Activated CD4-positive, alpha-beta T cell treated with anti-CD3 and anti-CD28 coated beads, Interleukin-2, Interleukin-4, amounts not matched to agents 100 ng/mL and 50 ng/mL, durations not matched to agents 16 hours and 8 hours (primary cell): Measurements from ENCODE around the gene HOTAIR.

Source experiments
- DNase-seq: peaks from one replicate; pipeline ENCODE4 v3.0.0-alpha.2; 2020; ENCODE audit warnings: low spot score

Gene HOTAIR

DNA sequence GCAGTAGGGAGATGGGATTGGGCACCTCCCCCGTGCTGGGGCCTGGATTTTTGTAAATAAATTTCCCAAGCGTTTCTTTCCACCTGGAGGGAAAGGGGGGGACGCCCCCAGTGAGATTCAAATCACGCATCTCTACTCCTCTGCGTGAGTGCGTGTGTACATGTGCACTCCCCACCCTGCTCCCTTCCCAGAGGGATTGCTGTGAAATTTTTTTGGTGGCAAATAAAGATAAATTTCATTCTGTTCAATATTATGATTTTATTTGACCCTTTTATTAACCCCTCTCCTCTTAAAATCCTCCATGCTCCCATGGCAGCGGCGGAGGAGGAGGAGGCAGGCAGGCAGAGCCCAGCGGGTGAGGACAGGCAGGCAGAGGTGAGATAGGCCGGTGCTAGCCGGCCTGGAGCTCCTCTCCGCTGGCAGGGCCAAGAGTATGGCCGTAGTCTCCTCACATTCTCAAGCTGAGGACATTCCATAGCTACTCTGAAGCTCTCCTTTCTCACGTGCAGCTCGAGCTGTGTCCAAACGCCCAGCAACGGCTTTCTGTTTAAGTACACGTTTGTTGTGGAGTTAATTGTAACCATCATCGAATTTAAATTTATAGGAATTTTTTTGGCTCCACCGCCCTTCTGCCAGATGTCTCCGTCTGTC is 1.5 kb upstream of the HOTAIR start:
- DNase-seq = no peak

GRCh38 chr12:53975479-53976152 is 862 bp upstream of the HOTAIR start:
- DNase-seq = no peak

- no peak for DNase-seq
Observed at GRCh38 chr12:53975064-53975471, 314 bp upstream of the HOTAIR start.

- DNase-seq = no peak
Observed at GRCh38 chr12:53973236-53974042, 1.3 kb downstream of the HOTAIR start.

DNA sequence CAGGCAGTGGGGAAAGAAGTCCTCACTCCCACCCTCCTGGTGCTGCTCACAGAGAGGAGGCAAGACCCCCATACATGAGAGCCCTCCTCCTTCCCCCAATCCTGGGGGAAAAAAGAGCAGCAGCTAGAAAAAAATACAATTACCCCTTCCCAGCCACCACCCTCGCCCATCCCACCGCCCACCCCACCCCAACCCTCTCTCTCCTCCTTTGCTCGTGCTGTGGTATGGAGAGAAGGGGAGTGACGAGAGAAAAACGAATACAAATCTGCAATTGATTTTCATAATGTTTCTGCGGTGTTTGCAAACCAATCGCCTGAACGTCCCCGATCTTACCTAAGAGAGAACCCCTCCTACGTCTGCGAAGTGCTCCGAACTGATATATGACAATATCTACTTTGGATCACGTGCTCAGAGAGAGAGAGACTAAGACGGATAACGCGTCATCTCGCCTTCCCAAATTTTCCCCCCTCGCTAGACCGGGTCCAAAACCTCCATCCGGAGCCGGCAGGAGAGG is 2.0 kb downstream of the HOTAIR start, which contains the start of gene HOXC11:
TSS of gene HOXC11 (plus strand) at position 405 of the 514 bp plus-strand sequence. CDS start 116 bp downstream, outside the sequence.
- no peak for DNase-seq

GRCh38 chr12:53972152-53972702 is 2.5 kb downstream of the HOTAIR start:
- no peak for DNase-seq

DNA sequence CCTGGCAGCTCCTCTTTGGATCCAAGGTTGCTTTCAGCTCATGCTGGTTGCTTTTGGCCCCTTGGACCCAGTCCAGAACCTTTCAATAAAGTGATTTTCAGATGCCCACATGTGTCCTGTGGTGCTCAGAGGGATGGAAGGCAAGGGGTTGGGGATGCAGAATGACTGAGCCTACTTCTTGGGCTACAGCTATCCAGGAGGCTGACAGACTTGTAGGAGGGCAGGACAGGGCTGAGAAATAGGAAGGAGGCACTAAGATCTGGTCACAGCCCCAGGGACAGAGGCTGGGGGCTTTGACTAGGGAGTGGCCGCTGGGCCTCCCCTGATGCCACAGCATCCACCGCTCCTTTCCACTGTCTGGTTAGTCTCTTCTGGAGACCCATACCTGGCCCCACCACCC is 3.1 kb downstream of the HOTAIR start:
- no peak for DNase-seq

- no peak for DNase-seq
Observed at GRCh38 chr12:53971129-53971528, 3.6 kb downstream of the HOTAIR start.

DNA sequence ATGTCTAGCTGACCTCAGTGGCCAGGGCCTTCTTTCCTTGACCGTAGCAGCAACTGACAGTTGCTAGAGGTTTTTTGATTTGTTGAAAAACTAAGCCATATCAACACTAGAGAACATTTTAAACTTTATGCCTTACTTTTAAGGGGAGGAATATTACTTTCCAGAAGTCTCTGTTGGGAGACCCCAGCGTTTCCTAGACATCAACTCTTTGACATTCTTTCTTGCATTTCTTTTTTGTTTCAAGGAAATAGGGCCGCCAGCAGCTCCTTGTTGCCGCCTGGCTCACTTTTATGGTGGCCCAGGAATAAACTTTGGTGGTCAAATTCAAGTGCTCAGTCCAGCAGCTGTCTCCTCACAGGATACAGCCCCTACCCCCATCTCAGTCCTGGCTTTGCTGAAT is 4.3 kb downstream of the HOTAIR start:
- no peak for DNase-seq

DNA sequence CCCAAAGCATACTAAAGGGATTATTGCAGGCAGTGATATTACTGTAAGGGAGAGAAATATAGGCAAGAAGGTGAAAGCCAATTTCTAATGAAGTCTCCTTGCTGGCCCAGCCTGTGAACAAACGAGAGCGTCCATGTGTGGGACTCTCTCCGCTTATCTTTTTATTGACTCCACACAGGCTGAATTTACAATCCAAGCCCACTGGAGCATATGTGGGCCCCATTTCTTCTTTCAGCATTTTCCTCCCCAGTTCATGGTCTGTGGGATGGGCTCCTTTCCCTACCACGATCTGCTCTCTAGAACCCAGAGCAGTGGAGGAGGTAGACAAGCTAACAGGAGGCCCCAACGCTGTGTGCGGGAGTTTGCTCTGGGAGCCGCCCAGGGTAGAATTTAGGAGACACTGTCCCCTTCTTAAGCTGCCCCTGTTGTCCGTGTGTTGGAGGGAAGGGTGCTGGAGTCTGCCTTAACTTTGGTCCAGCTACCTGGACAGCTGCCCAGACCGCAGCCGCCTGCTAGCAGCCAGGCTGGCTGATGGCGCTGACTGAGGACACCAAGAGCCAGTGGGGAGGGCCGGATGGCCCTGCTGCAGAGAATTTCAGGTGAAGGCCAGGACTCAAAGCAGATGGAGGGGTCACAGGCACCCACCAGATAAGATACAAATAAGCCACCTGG is 5.0 kb downstream of the HOTAIR start:
- DNase-seq = no peak

GRCh38 chr12:53968214-53969127 is 6.3 kb downstream of the HOTAIR start:
- DNase-seq = no peak

GRCh38 chr12:53967421-53967925 is 7.3 kb downstream of the HOTAIR start:
- no peak for DNase-seq

DNA sequence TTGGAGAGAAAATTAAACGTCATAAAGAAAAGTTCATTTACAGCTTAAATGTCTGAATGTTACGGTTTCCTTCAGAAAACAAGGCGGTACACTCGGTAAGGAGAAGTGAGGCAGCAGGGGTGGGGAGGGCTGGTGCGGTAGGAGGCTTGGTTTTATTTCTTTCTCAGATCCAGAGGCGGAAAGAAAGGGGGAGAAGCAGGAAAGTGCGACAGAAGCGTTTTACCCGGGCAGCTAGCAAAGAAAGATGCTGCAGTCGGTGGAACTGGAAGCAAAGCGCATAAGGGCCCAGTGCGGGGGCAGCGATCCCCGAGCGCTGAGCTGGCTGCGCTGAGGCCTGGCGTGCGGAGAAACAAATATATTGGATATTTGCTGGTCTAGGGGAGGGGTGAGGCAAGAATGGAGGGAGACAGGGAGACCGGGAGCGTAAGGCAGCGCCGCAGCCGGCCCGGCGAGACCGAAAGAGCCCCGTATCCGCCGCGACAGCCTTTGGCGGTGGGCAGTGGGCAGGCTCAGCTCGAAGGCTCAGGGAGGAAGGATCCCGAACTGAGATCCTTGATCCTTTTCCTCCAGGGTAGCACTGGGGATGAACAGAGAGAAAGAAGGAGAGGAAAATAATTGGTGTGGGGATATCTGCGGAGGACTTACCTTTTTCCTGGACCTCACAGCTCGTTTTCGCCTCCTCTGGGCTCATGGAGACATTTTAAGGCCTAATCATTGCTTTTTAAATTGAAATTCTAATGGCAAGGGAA is 8.2 kb downstream of the HOTAIR start:
- no peak for DNase-seq

GRCh38 chr12:53966085-53966384 is 8.7 kb downstream of the HOTAIR start:
- DNase-seq = no peak

DNA sequence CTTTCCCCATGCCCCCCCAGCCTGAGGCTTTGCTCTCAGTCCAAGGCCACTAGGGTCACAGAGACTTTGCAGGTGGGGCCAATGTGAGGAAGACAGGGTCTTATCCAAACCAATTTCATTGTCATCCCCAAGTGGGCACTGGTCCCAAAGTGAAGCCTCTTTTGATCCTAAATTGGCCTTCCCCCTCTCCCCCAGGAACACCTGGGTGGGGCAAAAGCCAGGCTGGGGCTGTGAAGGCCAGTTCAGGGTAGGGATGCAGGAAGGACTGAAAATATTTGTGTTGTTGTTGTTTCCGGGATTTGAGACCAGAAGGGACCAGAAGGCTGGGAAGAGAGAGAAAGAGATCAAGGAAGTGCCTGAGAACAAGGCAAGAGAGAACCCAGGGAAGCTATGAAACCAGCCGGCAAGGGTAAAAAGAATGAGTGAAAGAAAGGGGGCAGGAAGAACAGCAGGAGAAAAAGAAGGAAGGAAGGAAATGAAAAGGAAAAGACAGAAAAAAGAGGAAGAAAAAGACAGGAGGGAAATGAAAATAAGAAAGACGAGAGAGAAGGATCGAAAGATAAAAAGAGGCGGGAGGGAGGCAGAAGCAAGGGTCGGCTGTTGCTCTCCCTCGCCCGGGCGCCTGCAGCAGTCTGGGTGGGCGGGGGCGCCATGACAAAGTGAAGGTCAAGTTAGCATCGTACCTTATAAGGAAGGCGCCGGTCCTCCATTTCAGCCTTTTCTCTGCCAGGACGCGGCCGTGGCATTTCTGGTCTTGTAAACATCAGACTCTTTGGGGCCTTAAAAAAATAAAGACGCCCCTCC is 9.3 kb downstream of the HOTAIR start:
- no peak for DNase-seq

DNA sequence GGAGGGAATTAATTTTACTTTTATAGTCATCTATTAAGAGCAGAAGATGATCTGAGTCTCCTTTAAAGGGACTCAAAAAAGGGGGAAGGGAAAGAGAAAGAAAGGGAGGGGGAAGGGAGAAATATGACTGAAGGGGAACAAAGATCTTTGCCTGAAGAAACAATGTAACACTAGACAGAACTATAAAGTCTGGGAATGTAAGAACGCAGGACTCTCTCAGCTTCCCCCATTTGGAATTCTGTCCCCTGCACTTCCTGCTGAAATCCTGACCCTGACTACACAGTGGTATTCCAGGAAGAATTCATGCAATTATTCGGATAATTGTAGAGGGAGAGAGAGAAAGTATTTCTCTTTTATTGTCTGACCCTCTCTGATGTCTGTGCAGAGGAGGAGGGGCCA is 10.4 kb downstream of the HOTAIR start:
- DNase-seq = no peak

DNA sequence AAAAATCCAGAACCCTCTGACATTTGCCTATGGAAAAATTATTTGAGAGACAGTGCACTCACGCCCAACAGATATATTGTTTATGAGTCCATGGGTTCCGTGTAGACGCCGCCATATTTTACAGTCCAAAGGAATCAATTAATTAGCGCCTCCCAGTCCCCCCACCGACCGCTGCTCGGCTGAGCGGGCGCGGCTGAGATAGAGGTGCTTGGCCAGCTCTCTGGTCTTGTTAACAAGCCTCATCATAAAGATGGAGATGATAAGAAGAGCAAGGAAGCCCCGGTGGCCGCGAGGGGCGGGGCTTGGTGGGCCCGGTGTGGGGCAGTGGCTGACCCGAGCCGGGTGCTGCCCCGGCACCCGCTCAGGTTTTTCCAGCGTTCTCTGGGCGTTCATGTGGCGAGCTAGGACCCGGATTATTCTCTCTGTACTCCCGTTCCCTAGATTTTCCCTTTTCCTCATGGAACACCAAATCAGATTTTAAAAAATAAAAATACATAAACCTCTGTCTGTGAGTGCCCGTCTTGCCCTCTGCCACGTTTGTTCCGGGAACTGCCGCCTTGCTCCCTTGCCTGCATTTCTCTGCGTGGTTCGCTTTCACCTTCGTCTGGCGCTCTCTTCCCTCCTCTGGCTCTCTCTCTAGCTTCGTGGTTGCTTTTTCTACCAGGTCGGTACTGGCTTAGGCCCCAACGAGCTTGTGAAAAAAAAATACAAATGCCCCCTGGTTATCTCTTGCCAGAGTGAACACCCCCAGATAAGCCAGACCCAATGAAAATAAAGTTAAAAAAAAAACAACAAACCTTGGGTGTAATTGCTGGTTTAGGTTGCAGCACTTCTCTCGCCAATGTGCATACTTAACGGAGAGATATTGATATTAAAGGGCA is 11.1 kb downstream of the HOTAIR start:
- DNase-seq = no peak

DNA sequence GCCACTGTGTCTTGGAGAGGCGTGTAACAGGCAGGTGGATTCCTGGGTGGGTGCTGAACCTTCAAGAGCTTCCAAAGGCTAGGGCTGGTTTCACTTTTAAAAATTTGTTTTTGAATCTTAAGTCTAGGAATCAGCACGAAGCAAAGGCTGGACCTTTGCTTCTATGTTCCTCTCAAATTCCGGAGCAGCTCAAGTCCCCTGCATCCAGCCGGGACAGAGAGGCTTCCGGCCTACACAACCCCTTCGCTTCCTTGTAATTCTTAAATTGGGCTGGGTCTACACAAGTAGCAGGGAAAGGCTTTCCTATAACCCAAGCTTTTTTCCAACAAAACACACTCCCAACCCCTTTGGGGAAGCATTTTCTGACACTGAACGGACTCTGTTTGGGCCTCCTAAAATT is 11.7 kb downstream of the HOTAIR start:
- DNase-seq = no peak
